Epithelial cell of proximal tubule (primary cell): Measurements from ENCODE around the gene PIEZO1. TPM values are rescaled to one million over a fixed set of nuclear protein-coding genes. Genes with fewer than 3 reads are reported as not detected.

Experiments used
- DNase-seq: peaks from one replicate; pipeline ENCODE4 v3.0.0-alpha.2; 2011; ENCODE audit warnings: low read depth
- H3K4me3 ChIP-seq: 2 replicates; pipeline ENCODE4 v1.5.1; 2011; ENCODE audit warnings: low read depth, mild to moderate bottlenecking, low read length
- CTCF ChIP-seq: conservative IDR thresholded peaks from 2 replicates; pipeline ENCODE4 v1.5.1; 2012; ENCODE audit warnings: low read depth, mild to moderate bottlenecking, low read length
- total RNA-seq: library from RNA; depleted of rRNA; stranded (reverse); fragments of >200 nt; gene quantifications from 2 replicates; pipeline ENCODE4 v1.2.3, GENCODE V29; 2015

The PIEZO1 gene, protein sequence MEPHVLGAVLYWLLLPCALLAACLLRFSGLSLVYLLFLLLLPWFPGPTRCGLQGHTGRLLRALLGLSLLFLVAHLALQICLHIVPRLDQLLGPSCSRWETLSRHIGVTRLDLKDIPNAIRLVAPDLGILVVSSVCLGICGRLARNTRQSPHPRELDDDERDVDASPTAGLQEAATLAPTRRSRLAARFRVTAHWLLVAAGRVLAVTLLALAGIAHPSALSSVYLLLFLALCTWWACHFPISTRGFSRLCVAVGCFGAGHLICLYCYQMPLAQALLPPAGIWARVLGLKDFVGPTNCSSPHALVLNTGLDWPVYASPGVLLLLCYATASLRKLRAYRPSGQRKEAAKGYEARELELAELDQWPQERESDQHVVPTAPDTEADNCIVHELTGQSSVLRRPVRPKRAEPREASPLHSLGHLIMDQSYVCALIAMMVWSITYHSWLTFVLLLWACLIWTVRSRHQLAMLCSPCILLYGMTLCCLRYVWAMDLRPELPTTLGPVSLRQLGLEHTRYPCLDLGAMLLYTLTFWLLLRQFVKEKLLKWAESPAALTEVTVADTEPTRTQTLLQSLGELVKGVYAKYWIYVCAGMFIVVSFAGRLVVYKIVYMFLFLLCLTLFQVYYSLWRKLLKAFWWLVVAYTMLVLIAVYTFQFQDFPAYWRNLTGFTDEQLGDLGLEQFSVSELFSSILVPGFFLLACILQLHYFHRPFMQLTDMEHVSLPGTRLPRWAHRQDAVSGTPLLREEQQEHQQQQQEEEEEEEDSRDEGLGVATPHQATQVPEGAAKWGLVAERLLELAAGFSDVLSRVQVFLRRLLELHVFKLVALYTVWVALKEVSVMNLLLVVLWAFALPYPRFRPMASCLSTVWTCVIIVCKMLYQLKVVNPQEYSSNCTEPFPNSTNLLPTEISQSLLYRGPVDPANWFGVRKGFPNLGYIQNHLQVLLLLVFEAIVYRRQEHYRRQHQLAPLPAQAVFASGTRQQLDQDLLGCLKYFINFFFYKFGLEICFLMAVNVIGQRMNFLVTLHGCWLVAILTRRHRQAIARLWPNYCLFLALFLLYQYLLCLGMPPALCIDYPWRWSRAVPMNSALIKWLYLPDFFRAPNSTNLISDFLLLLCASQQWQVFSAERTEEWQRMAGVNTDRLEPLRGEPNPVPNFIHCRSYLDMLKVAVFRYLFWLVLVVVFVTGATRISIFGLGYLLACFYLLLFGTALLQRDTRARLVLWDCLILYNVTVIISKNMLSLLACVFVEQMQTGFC (N-terminal part only)
- 245 and 246 TPM in 2 replicates for total RNA-seq

DNA sequence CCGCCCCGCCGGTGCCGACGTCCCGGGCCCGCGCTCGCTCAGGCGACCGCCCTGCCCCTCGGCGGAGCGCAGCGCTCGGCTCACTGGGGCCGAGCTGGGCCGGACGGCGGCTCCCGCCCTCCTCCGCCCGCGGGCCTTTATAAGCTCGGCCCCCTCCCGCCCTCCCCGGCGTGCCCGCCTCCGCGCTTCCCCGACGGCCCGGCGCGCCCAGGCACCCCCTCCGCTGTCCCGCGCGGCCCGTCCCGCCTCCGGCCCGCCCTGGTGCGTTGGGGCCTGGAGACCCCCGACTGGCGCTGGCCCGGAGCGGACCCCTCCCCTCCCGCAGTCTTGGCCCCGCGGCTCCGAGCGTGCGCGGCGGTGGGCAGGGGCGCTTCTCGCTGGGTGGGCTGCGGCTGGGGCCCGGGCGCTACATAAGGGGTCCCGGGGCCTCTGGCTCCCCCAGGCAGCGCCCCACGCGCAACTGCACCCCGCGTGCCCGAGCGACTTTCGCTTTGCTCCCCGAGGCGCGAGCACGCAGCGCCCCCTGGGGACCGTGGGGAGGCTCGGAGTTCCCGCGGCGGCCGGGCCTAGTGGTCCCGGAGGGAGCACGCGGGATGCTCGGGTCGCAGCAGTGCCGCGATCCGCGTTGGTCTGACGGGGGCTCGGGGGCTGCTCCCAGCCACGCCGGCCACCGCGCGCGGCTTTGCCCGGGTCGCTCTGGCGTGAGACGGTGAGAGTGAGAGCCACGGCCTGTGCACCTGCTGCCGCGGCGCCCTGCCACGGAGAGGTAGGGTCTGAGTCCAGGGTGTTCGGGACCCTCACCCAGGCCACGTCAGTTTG is at the start of gene PIEZO1:
Gene PIEZO1, minus strand, starts transcription at position 115 of the 819 bp plus-strand sequence. CDS start 256 bp downstream, outside the sequence.
- peak; percentile 75 for TF ChIP-seq CTCF
- peak within 1 kb of the TSS; percentile 70 for H3K4me3 ChIP-seq
- no peak for DNase-seq

GRCh38 chr16:88834670-88835069 is 49.6 kb upstream of the PIEZO1 start:
- no peak overlapping the region for H3K4me3 ChIP-seq
- no peak for DNase-seq
- no peak for TF ChIP-seq CTCF

DNA sequence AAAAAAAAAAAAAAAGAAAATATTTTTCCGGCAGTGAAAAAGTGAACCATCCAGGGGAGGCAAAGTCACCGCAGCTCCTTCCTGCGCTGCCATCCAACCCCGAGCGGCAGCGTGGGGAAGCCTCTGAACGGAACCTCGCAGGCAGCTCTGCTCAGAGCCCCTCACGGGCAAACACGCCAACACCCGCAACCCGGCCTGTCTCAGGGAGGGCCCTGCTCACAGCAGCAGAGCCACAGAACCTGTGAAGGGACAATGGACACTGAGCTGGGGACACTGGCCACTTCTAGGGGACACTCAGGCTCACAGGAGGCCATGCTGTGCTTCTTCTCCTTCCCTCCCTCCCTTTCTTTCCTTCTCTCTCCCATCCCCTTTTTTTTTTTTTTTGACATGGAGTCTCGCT is 48.1 kb upstream of the PIEZO1 start:
- DNase-seq: no peak
- TF ChIP-seq CTCF: no peak
- H3K4me3 ChIP-seq: no peak overlapping the region

- no peak overlapping the region for H3K4me3 ChIP-seq
- DNase-seq: no peak
- no peak for TF ChIP-seq CTCF
Observed at GRCh38 chr16:88831838-88832237, 46.8 kb upstream of the PIEZO1 start.

DNA sequence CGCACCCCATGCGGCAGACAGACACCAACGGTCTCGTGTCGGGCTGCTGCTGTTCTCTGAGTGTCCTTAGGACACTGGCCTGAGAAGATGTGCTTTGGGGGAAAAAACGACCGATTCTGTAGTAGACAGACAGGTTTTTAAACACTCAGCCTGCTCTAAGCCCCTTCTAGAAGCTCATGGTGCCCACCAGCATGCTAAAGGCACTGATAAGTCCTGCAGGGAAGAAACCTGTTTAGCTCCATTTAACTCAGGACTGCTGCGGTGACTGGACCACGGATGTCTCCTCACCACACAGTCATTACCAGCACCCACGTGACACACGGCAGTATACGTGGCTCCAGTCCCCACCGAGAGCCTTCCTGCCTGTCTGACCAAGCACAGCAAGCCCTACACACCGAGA is 45.8 kb upstream of the PIEZO1 start:
- no peak for TF ChIP-seq CTCF
- no peak overlapping the region for H3K4me3 ChIP-seq
- DNase-seq: no peak

- DNase-seq: no peak
- no peak overlapping the region for H3K4me3 ChIP-seq
- TF ChIP-seq CTCF: no peak
Observed at GRCh38 chr16:88830258-88830657, 45.2 kb upstream of the PIEZO1 start.
